Measurements from ENCODE around the gene CARNS1.

GRCh38 chr11:67432655-67433349, 17.3 kb downstream of the CARNS1 start:
- TF ChIP-seq EZH2 (IDR thresholded peaks at IDR 0.05) = no peak
- TF ChIP-seq POLR2AphosphoS5 (IDR thresholded peaks at IDR 0.05; ENCODE audit: borderline replicate concordance, low read depth, low read length) = no peak
